HepG2 (cell line): Measurements from ENCODE around the gene GDF11. TPM values are rescaled to one million over a fixed set of nuclear protein-coding genes. Genes with fewer than 3 reads are reported as not detected.

Experiments used
- ATM ChIP-seq: fragments of 450-650 bp; IDR thresholded peaks from 2 replicates; pipeline ENCODE4 v1.7.1; 2017; ENCODE audit warnings: mild to moderate bottlenecking, borderline replicate concordance
- CBX1 ChIP-seq: IDR thresholded peaks from one replicate; pipeline ENCODE4 v1.6.1; 2016; ENCODE audit warnings: antibody characterized with exemption, low read depth
- CREB1 ChIP-seq, 2 experiments: fragments of 450-650 bp in 1 of 2; IDR thresholded peaks; 2 replicates each; pipeline ENCODE4 v1.6.1; 2016 to 2017; ENCODE audit warnings: control low read depth in 1 of 2, mild to moderate bottlenecking in 1 of 2, missing compliant biosample characterization in 1 of 2, missing genetic modification characterization in 1 of 2
- DMTF1 ChIP-seq: sonication (generic); formaldehyde crosslinking; IDR thresholded peaks from 2 replicates; pipeline ENCODE4 v1.4.0; 2020; ENCODE audit warnings: mild to moderate bottlenecking, missing genetic modification reagents
- GATA4 ChIP-seq: sonication (generic); IDR thresholded peaks from 2 replicates; pipeline ENCODE4 v1.6.1; 2016; ENCODE audit warnings: antibody characterized with exemption, low read depth, borderline replicate concordance
- MAFK ChIP-seq, 2 experiments: IDR thresholded peaks in 1 of 2; conservative IDR thresholded peaks in 1 of 2; 2 replicates each; pipeline ENCODE4 v1.6.1; 2011; ENCODE audit warnings: improper control_type of control experiment in 2 of 2, low read length in 2 of 2
- NFYB ChIP-seq: sonication (generic); formaldehyde crosslinking; IDR thresholded peaks from 2 replicates; pipeline ENCODE4 v1.4.0; 2020; ENCODE audit warnings: missing genetic modification reagents
- PRDM10 ChIP-seq: sonication (generic); formaldehyde crosslinking; IDR thresholded peaks from 2 replicates; pipeline ENCODE4 v1.4.0; 2020; ENCODE audit warnings: low read depth, missing genetic modification reagents
- TEAD3 ChIP-seq: optimal IDR thresholded peaks from 2 replicates; pipeline ENCODE3; 2016; ENCODE audit warnings: borderline replicate concordance
- ZFAT ChIP-seq: sonication (generic); formaldehyde crosslinking; conservative IDR thresholded peaks from 2 replicates; pipeline ENCODE4 v1.8.1; 2023; ENCODE audit warnings: missing genetic modification reagents, inconsistent platforms
- ZIK1 ChIP-seq: sonication (generic); formaldehyde crosslinking; IDR thresholded peaks from 2 replicates; pipeline ENCODE4 v1.5.0; 2020; ENCODE audit warnings: mild to moderate bottlenecking, low read depth, missing genetic modification reagents, borderline replicate concordance
- ZNF253 ChIP-seq: sonication (generic); formaldehyde crosslinking; IDR thresholded peaks from 2 replicates; pipeline ENCODE4 v1.8.0; 2022; ENCODE audit warnings: mild to moderate bottlenecking, missing genetic modification reagents, borderline replicate concordance
- ZNF780A ChIP-seq: sonication (generic); formaldehyde crosslinking; IDR thresholded peaks from 2 replicates; pipeline ENCODE4 v1.8.0; 2022; ENCODE audit warnings: mild to moderate bottlenecking, missing genetic modification reagents, moderate library complexity
- polyA plus RNA-seq, 8 experiments: library from polyadenylated mRNA; depleted of rRNA in 3 of 8; stranded (reverse) in 7 of 8; unstranded in 1 of 8; fragments of >200 nt; fragmentation: Illumina TruSeq in 4 of 8; extraction: Trizol in 4 of 8; gene quantifications; 2 replicates each; pipeline versions ENCODE4 v1.2.1 to v1.2.3, GENCODE V29; 2011 to 2016; ENCODE audit warnings: low read depth in 4 of 8, missing spikeins in 1 of 8, mixed read lengths in 1 of 8; ENCODE audit not compliant: insufficient read depth in 1 of 8
- total RNA-seq, 5 experiments: library from RNA; depleted of rRNA; stranded (reverse); fragments of >200 nt; fragmentation: Illumina TruSeq; extraction: Trizol; gene quantifications; 2 replicates each; pipeline ENCODE4 v1.2.3, GENCODE V29; 2016; ENCODE audit warnings: low read depth in 1 of 5
- TF ChIP-seq, protein P1 (sequence below): IDR thresholded peaks from 2 replicates; pipeline ENCODE4 v1.6.1; 2016; ENCODE audit warnings: control low read depth
- TF ChIP-seq, protein P2 (sequence below): sonication (generic); formaldehyde crosslinking; IDR thresholded peaks from 2 replicates; pipeline ENCODE4 v1.5.0; 2020; ENCODE audit warnings: missing genetic modification reagents, mild to moderate bottlenecking, borderline replicate concordance

The GDF11 gene
- total and polyA plus RNA-seq, 2 of the 13 experiments (the other 11 are each of a cell fraction or from before 2014, with no cell fraction given), result 0.63 to 1.5 TPM

GRCh38 chr12:55728939-55729818, 13.7 kb upstream of the GDF11 start, which contains the start of gene CD63 (continued):
- TF ChIP-seq DMTF1 (CRISPR knock-in tag) (no peak), PRDM10 (CRISPR knock-in tag) (no peak), ZFAT (CRISPR knock-in tag) (no peak), MAFK (conservative IDR thresholded peaks at IDR 0.05 in 1 of 2, IDR thresholded peaks at IDR 0.05 in 1 of 2; ENCODE audit: low read length in 2 of 2) (no peak), NFYB (CRISPR knock-in tag) (peak; percentile 15; the same call in 1 of the 2 replicates), CBX1 (no peak), ZNF780A (0 out of 2 replicates have a peak, but pooled peaks have one; percentile 38), GATA4 (no peak; the same call in 1 of the 2 replicates), CREB1 (IDR thresholded peaks at IDR 0.05) (peak; percentile 59), CREB1 (CRISPR knock-in tag; IDR thresholded peaks at IDR 0.05) (peak; percentile 31; the same call in 1 of the 2 replicates), ZIK1 (CRISPR knock-in tag) (no peak; the same call in 1 of the 2 replicates), ZNF253 (no peak), ATM (no peak), TEAD3 (CRISPR knock-in tag) (no peak)
- TF ChIP-seq, protein P1, sequence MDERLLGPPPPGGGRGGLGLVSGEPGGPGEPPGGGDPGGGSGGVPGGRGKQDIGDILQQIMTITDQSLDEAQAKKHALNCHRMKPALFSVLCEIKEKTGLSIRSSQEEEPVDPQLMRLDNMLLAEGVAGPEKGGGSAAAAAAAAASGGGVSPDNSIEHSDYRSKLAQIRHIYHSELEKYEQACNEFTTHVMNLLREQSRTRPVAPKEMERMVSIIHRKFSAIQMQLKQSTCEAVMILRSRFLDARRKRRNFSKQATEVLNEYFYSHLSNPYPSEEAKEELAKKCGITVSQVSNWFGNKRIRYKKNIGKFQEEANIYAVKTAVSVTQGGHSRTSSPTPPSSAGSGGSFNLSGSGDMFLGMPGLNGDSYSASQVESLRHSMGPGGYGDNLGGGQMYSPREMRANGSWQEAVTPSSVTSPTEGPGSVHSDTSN, result peak; percentile 82
- TF ChIP-seq, protein P2, sequence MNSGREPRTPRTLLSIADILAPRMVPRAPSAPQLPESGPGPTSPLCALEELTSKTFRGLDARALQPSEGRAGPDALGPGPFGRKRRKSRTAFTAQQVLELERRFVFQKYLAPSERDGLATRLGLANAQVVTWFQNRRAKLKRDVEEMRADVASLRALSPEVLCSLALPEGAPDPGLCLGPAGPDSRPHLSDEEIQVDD (CRISPR knock-in tag), result no peak
